ENCODE measurements around the gene SLPI. TPM values are rescaled to one million over a fixed set of nuclear protein-coding genes. Genes with fewer than 3 reads are reported as not detected.

The SLPI gene
- polyA plus RNA-seq, 1 experiment = 0.21 TPM

DNA sequence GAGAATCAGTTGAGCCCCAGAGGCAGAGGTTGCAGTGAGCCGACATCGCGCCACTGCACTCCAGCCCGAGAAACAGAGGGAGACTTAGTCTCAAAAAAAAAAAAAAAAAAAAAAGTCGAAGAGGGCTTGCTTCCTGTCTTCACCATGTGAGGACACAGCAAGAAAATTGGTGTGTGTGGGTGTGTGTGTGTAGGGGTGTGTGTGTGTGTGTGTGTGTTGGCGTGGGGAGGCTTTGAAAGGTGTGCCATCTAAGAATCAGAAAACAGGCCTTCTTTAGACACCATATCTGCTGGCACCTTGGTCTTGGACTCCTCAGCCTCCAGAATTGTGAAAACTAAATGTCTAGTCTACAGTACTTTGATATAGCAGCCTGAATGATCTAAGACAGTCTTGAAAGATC, 45.4 kb upstream of the SLPI start:
- no peaks in the 10 kb centered on the region for H3K36me3 ChIP-seq (ENCODE audit: control insufficient read depth, insufficient read depth, low read length)
- TF ChIP-seq, protein P1, sequence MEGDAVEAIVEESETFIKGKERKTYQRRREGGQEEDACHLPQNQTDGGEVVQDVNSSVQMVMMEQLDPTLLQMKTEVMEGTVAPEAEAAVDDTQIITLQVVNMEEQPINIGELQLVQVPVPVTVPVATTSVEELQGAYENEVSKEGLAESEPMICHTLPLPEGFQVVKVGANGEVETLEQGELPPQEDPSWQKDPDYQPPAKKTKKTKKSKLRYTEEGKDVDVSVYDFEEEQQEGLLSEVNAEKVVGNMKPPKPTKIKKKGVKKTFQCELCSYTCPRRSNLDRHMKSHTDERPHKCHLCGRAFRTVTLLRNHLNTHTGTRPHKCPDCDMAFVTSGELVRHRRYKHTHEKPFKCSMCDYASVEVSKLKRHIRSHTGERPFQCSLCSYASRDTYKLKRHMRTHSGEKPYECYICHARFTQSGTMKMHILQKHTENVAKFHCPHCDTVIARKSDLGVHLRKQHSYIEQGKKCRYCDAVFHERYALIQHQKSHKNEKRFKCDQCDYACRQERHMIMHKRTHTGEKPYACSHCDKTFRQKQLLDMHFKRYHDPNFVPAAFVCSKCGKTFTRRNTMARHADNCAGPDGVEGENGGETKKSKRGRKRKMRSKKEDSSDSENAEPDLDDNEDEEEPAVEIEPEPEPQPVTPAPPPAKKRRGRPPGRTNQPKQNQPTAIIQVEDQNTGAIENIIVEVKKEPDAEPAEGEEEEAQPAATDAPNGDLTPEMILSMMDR (IDR thresholded peaks at IDR 0.05; ENCODE audit: insufficient read depth, low read depth, low read length) = no peak
- H3K4me3 ChIP-seq (ENCODE audit: low read depth, low read length) = no peak overlapping the region
- H3K27me3 ChIP-seq (ENCODE audit: control insufficient read depth, insufficient read depth, low read length) = peaks cover under 1% of the 10 kb centered on the region; the same call in 1 of the 2 replicates
- POLR2A ChIA-PET = no interaction called here
- DNase-seq (ENCODE audit: low read depth) = no peak
- CTCF ChIA-PET = interaction anchor here (1.7 to 8.9 kb wide), 3 partner anchors 13 to 137 kb away, joined by 5 to 43 read pairs (median 10); no protein-coding TSS in a partner anchor

DNA sequence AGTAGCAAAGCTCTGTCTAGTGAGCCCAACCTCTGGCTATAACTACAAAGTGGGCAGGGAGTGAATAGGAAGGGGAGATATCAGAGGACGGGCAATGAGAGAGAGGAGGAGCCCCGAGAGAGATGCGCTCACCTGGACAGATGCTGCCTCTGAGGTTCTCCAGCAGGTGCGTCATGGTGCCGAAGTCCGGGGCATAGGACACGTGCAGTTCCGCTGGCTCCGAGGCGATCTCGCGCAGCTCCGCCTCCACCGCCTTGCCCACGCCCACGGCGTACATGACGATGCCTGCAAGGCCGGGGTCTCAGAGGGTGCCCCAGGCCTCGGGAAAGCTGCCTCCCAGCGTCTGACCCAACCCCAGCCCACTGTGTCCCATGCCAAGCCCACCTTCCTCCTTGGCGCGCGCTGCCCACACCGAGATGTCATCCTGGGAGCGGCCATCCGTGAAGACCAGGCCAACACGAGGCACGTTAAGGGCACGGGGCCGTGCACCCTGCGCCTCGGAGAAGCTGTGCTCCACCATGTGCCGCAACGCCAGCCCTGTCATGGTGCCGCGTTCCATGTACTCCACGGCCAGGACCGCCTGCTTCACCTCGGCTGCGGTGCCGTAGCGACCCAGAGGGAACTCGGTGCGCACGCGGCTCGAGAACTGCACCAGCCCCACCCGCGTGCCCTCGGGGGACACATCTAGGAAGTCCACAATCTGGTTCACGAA, 43.6 kb upstream of the SLPI start:
- TF ChIP-seq, protein P1 (IDR thresholded peaks at IDR 0.05; ENCODE audit: insufficient read depth, low read depth, low read length) = no peak
- no peak for DNase-seq (ENCODE audit: low read depth)
- Histone ChIP-seq H3K27me3 (ENCODE audit: control insufficient read depth, insufficient read depth, low read length) (no peaks in the 10 kb centered on the region), H3K36me3 (ENCODE audit: control insufficient read depth, insufficient read depth, low read length) (no peaks in the 10 kb centered on the region), H3K4me3 (ENCODE audit: low read depth, low read length) (no peak overlapping the region)
- CTCF ChIA-PET = interaction anchor here (8.9 kb wide), 1 partner anchor 15 kb away, joined by 43 read pairs; no protein-coding TSS in a partner anchor
- POLR2A ChIA-PET = no interaction called here

GRCh38 chr20:45294659-45295058, 40.3 kb upstream of the SLPI start:
- Histone ChIP-seq H3K27me3 (ENCODE audit: control insufficient read depth, insufficient read depth, low read length) (no peaks in the 10 kb centered on the region), H3K4me3 (ENCODE audit: low read depth, low read length) (no peak overlapping the region), H3K36me3 (ENCODE audit: control insufficient read depth, insufficient read depth, low read length) (no peaks in the 10 kb centered on the region)
- ChIA-PET POLR2A (no interaction called here), CTCF (interaction anchor here (0.8 to 8.9 kb wide), 31 partner anchors 8 to 609 kb away, joined by 3 to 78 read pairs (median 4); partner anchors contain the start of genes KCNS1, MATN4 and SYS1)
- DNase-seq (ENCODE audit: low read depth) = no peak
- TF ChIP-seq, protein P1 (IDR thresholded peaks at IDR 0.05; ENCODE audit: insufficient read depth, low read depth, low read length) = no peak

GRCh38 chr20:45294003-45294368, 39.6 kb upstream of the SLPI start:
- H3K36me3 ChIP-seq (ENCODE audit: control insufficient read depth, insufficient read depth, low read length) = no peaks in the 10 kb centered on the region
- TF ChIP-seq, protein P1 (IDR thresholded peaks at IDR 0.05; ENCODE audit: insufficient read depth, low read depth, low read length) = no peak
- DNase-seq (ENCODE audit: low read depth) = no peak
- ChIA-PET POLR2A (no interaction called here), CTCF (interaction anchor here (0.6 to 8.9 kb wide), 61 partner anchors 9 to 608 kb away, joined by 3 to 78 read pairs (median 4); partner anchors contain the start of genes KCNS1, MATN4 and SYS1)
- no peak overlapping the region for H3K4me3 ChIP-seq (ENCODE audit: low read depth, low read length)
- H3K27me3 ChIP-seq (ENCODE audit: control insufficient read depth, insufficient read depth, low read length) = no peaks in the 10 kb centered on the region

- ChIA-PET POLR2A (no interaction called here), CTCF (interaction anchor here (0.6 to 8.9 kb wide), 64 partner anchors 8 to 608 kb away, joined by 3 to 78 read pairs (median 4); partner anchors contain the start of genes KCNS1, MATN4 and SYS1)
These were observed 39.0 kb upstream of the SLPI start for GRCh38 chr20:45293041-45294002.

More at GRCh38 chr20:45293041-45294002, 39.0 kb upstream of the SLPI start:
- Histone ChIP-seq H3K27me3 (ENCODE audit: control insufficient read depth, insufficient read depth, low read length) (no peaks in the 10 kb centered on the region; the same call in 1 of the 2 replicates), H3K36me3 (ENCODE audit: control insufficient read depth, insufficient read depth, low read length) (no peaks in the 10 kb centered on the region), H3K4me3 (ENCODE audit: low read depth, low read length) (peak overlapping the region; percentile 51)
- TF ChIP-seq, protein P1 (IDR thresholded peaks at IDR 0.05; ENCODE audit: insufficient read depth, low read depth, low read length) = peak; percentile 99
- DNase-seq (ENCODE audit: low read depth) = no peak

All from BJ (cell line).